ENCODE results near the gene FBXO42. TPM values are rescaled to one million over a fixed set of nuclear protein-coding genes. Genes with fewer than 3 reads are reported as not detected.
"Not testable (repeated sequence)": the region's sequence is repeated elsewhere in the genome, so short reads cannot be mapped to it uniquely, and the experiment has no call there.

FBXO42 gene
- total RNA-seq, 1 experiment from 2014 or later, result 21.3 TPM

DNA sequence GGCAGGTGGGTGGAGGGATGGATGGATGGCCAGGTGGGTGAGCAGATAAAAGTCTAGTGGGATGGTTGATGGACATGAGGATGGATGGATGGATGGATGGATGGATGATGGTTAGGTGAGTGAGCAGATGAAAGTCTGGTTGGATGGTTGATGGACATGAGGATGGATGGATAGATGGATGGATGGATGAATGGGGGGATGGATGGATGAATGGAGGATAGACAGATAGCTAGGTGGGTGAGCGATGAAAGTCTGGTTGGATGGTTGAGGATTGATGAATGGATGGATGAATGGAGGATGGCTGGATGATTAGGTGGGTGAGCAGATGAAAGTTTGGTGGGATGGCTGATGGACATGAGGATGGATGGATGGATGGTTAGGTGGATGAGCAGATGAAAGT, 130.8 kb downstream of the FBXO42 start:
- DNase-seq (ENCODE audit: low read depth), result no peak

DNA sequence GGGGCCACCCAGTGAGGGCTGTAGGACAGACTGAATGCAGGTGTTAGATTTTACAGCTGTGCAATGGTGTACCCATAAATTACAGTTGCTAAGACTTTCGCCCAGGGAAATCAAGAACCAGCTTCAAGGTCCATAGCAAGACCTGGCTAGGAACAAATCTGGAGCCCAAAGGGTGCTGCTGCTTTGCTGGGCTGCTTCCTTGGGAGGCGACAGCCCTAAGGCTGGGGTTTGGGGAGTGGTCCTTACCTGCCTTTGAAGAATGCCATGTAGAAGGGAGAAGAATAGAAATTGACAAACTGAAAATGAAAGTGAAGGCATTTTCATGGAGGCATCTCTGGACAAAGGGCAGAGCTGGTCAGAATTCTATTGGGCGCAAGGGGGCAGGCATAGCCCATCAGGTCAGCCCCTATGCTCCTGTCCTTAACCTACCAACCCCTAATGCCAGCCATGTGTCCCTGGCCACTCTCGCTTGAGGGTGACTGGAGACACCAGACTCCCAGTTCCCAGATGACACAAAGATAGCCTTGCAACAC, 132.2 kb downstream of the FBXO42 start:
- no peak for DNase-seq (ENCODE audit: low read depth)

DNA sequence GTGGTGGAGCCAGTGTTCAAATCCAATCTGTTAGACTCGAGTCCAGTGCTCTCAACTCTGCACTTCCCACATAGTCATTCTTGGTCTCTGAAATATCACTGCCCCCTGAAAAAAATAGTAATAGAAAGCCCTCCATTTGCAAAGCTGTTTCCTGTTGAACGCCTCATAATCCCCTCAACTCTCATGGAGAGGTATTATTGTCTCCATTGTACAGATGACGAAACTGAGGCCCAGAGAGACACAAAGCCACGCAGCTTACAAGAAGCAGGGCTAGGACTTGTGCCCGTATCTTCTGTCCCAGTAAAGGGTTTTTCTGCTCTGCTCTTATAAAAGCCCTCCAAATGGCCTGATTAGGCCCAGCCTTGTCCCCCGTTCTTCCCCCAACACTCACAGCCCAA, 133.6 kb downstream of the FBXO42 start:
- DNase-seq (ENCODE audit: low read depth), result no peak

DNA sequence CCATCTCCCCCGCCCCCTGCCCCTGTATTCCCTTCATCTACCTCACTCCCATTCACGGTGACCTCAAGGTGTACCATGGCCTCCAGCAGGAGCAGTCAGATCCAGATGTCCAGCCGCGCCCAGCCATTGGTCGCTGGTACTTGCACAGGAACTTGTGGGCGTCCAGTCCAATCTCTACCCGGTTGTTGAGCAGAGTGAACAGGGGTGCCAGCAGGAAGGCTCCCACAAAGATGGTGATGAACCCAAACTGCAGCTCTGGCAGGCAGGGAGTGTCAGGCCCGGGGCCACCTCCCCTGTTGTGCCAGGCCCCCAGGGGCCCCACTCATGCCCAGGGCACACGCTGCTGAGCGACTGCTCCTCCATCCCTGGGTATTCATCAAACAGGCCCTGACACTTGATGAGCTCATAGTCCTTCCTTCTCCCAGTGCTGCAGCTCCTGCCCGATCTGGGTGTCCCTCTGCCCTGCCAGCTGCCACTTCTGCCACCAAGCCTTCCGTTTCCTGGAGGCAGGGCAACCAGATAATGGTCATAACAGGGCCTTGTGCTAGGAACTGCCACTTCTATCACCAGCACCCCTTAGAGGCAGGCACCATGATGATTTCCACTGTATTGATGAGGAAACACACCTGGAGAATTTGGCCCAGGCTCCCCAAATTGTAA, 134.1 kb downstream of the FBXO42 start:
- DNase-seq (ENCODE audit: low read depth), result no peak

DNA sequence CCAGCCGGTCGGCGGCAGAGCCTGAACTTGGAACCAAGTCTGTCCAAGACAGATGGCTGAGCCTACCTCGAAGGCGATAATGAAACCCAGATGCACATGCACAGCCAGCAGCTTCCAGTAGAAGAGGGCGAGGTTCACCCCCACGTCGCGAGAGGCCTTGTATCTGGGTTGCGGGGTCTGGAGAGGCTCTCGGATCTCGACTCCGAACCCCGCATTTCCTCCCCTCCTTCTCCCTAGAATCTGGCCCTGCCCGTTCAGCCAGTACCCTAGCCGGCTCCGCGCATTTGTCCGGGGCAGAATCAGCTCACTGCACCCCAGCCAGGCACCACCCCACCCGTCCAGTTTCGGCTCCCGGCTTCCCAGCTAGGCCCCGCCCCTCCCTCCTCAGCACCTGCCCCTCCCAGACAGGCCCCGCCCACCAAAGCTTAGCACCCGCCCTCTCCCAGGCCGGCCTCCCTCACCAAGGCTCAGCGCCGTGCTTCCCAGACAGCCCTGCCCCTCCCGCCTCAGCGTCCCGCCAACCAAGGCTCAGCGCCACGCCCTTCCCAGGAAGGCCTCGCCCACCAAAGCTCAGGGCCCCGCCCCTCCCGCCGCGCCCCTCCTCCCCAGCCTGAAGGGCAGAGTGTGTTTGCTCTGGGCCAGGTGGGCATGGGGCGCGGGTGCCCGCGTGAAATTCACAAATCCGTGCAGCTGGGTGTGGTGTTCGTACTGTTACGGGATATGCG, 135.1 kb downstream of the FBXO42 start:
- DNase-seq (ENCODE audit: low read depth), result peak; percentile 96

DNA sequence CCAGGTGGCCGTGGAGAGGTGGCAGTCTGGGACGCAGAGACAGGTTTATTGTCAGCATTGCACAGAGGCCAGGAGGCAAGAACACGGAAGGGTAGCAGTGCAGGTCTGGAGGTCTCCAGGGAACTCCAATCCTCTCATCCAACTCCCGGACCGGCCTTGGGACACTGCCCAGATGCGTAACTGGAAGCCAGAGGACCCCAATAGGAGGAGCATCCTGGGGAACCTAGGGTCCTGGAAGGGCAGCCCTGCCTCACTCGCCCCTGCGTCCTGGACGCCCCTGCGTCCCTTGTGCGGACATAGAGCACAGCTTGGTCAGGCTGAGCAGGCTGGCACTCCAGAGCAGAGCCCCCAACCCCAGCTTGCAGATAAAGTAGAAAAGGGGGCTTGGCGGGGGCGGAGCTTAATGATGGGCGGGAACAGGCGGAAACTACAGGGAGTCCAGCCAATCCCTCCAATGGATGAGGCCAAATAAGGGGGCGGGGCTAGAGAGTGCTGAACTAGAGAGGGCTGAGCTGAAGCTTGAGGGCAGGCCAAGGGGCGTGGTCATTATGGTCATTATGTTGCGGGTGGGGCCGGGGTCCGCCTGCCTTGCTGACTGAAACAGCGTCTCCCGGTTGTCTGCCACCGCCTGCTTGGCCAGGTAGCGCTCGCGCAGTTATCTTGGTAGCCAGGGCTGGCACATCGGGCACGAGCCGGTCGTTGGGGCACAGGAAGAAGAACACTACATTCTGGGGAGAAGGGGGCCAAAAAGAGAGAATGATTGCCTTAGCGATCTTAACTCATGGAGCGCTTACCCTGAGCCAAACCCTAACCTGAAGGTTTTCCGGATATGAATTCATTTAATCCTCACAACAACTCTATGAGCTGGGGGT, 136.2 kb downstream of the FBXO42 start:
- peak; percentile 85 for DNase-seq (ENCODE audit: low read depth)

DNA sequence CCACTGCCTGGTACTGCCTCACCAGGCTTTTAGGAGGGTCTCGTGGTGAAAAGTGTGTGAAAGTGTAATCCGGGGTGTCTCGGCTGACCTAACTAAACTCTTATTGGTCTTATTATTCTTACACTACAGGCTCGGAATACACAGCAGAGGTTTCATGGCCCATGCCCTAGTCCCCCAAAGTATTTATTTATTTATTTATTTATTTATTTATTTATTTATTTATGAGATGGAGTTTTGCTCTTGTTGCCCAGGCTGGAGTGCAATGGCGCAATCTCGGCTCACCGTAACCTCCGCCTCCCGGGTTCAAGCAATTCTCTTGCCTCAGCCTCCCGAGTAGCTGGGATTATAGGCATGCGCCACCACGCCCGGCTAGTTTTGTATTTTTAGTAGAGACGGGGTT, 137.0 kb downstream of the FBXO42 start:
- DNase-seq (ENCODE audit: low read depth), result not testable (repeated sequence)

DNA sequence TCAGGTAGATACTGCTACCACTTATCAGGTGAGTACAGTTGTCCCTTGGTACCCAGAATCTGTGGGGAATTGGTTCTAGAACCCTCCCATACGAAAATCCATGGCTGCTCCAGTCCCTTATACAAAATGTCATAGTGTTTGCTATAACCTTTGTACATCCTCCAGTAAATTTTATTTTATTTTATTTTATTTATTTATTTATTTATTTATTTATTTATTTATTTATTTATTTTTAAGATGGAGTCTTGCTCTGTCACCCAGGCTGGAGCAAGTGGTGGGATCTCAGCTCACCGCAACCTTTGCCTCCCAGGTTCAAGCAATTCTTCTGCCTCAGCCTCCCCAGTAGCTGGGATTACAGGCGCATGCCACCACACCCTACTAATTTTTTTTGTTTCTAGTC, 138.7 kb downstream of the FBXO42 start:
- not testable (repeated sequence) for DNase-seq (ENCODE audit: low read depth)

DNA sequence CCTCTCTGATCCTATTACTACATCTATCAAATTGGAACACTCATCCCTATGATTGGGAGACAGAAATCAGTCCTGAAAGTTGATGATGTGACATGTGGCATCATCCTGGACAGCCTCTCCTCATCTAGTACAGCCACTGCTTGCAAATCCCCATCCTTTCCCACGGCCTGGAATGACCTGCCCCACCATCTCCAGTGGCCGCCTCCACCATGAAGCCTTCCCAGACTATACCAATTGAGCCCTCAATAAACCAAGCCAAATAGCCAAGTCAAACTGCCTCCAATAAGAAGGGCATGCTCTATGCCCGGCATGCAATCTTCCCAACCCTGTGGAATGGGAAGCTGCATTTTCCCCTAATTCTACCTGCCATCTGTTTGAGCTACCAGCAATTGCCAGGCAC, 139.3 kb downstream of the FBXO42 start:
- DNase-seq (ENCODE audit: low read depth), result no peak

DNA sequence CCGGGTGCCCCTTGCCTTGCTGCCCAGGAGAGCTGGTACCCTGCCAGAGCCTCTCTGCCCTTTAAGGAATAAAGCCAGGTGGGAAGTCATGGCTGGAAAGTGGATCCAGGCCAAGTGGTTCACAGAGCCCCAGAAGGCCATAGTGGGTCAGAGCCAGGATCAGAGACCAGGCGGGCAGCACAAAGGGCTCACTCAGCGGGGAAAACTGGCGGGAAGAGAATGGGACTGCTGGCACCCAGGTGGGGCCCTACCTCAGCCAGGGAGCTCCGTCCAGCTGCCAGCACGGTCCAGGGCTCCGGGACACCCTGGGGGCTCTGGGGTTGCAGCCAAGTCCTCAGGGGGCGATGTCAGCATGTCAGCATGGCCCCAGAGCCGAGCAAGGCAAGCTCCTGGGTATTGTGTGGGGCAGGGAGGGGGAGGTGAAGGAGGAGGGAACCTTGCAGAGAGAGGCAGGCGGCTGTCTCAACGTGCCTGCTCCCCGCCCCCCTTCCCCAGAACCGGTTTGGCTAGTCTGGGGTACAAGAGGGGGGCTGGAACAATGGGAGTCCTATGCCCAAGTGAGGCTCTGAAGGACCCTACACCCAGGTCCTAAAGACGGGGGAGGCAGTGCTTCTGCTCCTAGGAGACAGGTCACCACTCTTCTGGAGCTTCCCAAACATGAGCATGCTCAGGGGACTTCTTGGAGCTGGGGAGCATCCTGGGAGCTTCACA, 139.9 kb downstream of the FBXO42 start, which contains the start of gene ARHGEF19:
ARHGEF19 (minus strand) TSS at position 402 of the 711 bp plus-strand sequence. CDS start 3,598 bp downstream, outside the sequence.
- DNase-seq (ENCODE audit: low read depth), result no peak

DNA sequence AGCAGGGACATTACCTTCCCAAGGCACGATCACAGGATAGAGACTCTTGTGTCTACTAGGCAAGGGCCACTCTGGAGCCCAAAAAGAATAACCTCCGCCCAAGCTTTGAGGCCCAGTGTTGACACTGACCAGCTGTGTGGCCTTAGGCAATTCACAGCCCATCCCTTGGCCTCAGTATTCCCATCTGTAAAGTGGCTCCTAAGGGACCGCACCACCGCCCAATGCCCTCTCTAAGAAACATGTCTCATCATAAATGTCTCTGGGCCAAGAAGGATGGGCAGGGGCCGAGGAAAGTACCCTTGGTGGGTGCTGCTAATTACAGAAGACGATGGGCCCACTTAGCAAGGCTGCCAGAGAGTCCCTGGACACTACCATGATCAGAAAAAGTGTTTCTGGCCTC, 140.5 kb downstream of the FBXO42 start:
- no peak for DNase-seq (ENCODE audit: low read depth)

DNA sequence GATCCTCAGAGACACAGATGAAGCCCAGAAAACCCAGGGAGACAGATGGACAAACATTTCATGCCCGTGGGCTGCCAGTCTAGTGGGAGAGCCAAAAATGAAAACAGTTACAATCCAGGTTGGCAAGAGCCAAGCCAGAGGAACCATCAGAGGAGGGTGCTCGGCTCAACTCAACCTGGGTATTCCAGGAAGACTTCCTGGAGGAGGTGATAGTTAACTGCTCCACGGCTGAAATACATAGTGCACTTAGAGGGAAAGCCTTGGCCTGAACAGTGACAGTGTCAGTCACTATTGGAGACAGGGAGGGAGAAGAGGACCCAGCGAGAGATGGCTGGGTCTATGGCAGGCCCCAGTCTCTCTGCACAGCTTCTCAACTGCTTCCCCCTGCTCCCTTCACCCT, 141.7 kb downstream of the FBXO42 start:
- DNase-seq (ENCODE audit: low read depth), result no peak

DNA sequence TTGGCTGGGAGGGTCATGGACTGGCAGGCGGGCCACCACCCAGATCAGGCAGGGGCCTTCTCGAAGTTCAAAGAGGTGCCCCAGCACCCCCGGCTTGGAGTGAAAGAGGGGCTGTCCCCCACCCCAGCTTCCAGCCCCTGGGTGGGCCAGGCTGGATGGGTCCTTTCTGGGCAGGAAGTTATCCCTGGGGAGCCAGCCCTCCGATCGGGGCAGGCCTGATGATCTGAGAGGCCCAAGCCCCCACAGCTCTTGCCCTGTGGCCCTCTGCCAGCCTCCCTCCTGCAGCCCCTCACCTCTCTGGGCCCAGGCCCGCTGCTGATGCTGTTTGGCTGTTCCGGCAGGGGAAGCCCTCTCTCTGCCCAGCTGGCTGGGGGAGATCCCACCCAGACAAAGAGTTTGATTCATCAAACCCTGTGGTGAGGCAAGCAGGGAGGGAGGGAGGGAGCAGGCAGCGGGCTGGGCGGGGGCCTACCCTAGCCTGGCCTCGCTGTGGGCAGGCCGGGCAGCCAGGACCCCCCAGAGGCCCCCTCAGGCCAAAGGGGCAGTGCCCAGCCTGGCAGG, 142.4 kb downstream of the FBXO42 start:
- no peak for DNase-seq (ENCODE audit: low read depth)

DNA sequence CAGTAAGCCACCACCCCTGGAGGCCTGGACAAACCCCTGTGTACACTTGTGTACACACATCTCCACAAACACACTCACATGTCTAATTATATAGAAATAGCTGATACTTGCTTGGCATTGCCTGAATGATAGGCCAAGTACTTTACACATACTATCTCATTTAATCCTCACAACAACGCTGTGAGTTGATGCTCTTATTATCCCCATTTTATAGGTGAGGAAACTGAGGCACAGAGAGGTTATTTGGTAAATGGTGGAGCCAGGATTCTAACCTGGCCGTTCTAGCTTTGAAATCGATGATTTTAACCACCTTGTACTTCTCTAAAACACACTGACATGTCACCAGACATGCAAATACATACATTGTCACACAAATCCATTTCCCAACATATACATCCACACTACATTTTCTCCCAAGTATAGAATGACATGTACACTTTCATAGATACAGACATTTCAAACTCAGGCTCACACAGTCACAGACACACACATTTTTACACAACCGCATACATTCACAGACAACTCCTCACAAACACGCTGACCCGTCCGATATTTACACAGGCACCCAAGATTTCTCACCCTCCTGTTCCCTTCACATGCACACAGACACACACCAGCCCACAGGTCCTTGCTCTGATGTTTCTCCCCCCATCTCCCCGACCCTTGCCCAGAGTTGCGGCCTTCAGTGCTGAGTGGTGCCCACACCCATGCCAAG, 143.0 kb downstream of the FBXO42 start:
- DNase-seq (ENCODE audit: low read depth), result no peak

DNA sequence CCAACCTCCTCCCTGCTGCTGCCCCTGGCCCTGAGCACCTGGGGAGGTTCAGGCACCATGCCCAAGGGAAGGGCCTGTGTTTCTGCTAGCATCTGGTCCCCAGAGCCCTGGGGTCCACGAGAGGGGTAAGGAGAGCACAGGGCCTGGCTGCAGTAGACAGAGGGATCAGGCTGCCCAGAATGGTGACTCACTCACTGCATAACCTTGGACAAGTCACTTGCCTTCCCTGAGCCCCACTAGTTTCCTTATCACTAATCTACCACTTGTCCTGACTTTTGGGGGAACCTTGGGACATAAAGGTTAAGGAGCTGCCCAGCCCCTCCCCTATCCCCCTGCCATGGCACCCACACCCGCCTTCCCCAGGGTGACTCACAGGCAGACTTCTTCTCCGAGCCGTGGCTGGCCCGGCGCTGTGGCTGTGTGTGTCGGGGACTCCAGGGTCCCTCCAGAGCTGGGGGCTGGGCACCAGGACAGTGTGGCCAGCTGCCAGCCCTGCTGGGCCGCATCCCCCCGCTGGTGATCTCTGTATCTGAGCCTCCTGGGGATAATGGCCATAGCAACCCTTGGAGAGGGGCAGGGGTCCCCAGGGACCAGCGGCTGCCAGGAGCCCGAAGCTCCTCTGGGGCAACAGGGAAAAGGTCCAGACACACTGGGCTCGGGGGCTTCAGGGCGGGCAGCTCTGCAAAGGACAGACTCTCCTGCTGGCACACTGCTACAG, 143.9 kb downstream of the FBXO42 start:
- no peak for DNase-seq (ENCODE audit: low read depth)

DNA sequence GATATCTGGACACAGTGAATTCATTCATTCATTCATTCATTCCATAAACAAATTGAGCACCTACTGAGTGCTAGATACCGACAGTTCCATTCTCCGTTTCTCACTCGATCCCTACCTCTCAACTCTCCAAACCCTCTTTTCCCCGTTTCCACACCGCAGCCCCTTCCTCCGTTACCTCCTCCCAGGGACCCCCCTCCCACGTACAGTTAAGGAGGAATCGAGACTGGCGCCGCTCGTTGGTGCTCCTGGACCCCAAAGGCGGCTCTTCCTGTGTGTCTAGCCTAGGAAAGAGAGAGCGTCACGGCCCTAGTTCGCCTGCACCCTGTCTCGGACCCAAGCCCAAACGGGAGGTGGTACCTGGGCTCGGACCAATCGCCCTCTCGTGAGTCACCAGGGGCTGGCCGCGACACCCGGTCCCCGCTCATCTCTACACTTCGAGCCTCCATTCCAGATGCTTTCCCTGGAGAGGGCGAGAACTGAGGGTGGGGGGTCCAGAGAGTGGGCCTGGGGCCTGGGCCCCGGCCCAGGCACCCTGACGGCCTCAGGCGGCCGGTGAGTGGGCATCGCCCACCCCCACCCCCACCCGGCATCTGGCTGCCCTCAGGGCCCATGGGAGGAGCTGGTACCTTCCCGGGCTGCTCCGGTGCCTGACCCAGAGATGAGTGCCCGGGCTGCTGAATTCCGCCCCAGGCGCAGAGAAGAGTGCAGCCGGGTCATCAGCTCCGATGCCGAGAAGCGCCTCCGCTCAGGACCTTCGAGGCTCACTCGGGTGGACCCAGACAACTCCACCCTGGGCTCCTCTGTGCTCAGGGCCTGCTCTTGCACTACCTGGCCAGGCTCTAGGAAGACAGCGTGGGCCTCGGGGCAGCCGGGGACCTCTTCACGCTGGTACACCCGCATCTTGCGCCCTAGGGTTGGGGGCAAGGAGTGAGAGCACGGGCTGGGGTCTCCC, 144.7 kb downstream of the FBXO42 start:
- DNase-seq (ENCODE audit: low read depth), result no peak

DNA sequence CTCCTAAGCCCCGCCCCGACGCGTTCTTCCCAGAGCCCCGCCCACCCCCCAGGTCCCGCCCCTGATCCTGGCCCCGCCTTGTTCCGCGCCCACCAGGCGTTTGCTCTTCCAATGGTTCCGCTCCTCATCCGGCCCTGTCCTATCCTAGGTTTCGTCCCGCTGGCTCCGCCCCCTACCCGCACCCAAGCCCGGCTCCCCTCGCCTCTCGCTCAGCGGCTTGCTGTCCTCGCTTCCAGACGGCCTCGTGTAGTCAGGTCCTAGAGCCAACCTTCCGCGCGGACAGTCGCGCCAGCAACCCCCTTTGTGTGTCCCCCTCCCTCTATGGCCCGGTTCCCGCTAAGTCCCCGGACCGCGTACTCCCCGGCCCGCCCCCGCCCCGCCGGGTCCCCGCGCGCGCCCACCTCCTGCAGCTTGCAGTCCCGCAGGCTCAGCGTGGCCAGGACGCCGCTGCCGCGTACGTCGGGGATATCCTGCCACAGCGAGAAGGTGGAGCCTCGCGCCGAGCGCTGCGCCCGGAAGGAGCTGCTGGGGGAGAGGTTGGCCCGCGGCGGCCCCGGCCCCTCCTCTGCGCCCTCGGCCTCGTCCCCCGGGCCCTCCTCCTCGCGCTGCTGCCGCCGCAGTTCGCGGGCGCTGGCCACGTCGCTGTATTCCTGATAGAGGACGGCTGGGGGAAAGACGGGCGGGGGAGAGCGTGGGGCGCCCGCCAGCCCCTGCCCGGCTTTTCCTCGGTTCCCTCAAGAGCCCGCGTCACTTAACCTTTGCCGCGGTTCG, 145.5 kb downstream of the FBXO42 start:
- peak; percentile 98 for DNase-seq (ENCODE audit: low read depth)
